Measurements from ENCODE around the gene NEK10.

NEK10 gene

DNA sequence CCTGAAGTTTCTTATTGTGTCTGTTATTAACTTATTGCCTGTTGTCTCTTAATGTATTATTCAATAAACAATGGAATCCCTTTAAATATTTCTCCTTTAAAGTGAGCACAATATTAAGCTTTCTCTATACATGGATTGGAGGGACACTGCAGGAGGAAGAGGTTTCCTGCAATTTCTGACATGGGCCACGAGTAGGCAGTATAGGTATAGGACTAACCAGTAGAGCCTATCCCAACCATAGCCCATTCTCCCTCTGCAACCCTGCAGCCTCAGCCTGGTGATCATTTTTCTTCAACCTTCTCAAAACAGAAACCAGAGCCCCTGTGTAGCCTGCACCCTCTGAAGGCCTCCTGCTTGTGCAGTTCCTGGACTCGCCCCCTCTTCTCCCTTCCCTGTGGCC, 124.8 kb downstream of the NEK10 start:
- DNase-seq (ENCODE audit: low read depth, low spot score) = no peak

- no peak for DNase-seq (ENCODE audit: low read depth, low spot score)
Observed at GRCh38 chr3:27239951-27240350, 129.2 kb downstream of the NEK10 start.

GRCh38 chr3:27228805-27229204, 140.4 kb downstream of the NEK10 start:
- DNase-seq (ENCODE audit: low read depth, low spot score) = peak; percentile 30

DNA sequence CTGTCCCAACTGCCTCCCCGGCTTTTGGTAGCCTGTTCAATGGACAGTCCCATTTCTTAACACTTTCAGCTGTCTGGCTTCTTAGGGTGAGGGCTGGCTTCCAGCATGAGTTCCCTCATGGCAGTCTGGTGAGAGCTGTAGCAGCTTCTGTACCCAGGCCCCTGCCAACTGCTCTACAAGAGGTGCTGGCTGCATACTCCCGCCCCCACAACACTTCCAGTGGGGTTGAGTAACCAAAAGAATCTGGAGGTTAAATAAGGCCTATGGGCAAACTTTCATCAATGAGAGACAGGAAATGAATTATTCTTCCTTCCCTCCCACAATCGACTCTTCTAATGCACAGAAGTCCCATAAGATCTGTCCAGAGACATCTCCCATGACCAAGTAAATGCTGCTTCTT, 145.0 kb downstream of the NEK10 start:
- no peak for DNase-seq (ENCODE audit: low read depth, low spot score)

DNA sequence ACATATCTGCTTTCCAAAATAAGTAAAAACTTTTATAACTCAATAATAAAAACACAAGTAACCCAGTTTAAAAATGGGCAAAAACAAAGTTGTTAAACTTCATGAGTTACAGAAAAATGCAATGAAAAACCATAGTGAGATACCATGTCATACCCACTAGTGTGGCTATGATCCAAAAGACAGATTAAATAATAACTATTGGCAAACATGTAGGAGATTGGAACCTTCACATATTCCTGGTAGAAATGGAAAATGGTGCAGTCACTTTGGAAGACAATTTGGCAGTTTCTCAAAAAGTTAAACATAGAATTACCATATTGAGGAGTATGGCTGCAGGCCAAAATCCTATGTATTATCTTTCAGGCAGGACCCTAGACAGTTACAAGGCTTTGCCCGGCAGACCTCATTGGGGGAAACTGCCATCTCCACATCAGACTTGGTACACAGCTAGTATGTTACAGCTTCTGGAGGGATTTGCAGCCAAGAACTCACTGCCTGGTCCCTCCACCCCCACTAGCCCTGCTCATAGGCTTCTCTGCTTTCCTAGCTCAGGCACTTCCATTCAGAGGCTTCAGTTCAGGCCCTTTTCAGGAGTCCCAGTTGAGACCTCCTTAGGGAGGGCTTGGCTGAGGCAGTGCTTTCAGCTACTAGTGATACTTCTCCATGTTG, 147.8 kb downstream of the NEK10 start:
- DNase-seq (ENCODE audit: low read depth, low spot score) = no peak

DNA sequence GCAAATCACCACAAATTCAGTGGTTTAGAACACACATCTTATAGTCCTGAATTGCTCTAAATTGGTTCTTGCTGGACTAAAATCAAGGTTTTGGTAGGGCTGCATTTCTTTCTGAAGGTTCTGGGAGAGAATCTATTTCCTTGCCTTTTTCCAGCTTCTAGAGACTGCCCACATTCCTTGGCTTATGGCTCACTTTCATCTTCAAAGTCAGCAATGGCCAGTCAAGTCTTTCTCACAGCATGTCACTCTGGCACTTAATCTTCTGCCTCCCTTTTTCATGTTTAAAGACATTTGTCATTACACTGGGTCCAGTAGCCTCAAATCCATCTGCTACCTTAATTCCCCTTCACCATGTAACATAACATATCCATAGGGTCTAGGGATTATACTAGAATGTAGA, 149.0 kb downstream of the NEK10 start:
- no peak for DNase-seq (ENCODE audit: low read depth, low spot score)

DNA sequence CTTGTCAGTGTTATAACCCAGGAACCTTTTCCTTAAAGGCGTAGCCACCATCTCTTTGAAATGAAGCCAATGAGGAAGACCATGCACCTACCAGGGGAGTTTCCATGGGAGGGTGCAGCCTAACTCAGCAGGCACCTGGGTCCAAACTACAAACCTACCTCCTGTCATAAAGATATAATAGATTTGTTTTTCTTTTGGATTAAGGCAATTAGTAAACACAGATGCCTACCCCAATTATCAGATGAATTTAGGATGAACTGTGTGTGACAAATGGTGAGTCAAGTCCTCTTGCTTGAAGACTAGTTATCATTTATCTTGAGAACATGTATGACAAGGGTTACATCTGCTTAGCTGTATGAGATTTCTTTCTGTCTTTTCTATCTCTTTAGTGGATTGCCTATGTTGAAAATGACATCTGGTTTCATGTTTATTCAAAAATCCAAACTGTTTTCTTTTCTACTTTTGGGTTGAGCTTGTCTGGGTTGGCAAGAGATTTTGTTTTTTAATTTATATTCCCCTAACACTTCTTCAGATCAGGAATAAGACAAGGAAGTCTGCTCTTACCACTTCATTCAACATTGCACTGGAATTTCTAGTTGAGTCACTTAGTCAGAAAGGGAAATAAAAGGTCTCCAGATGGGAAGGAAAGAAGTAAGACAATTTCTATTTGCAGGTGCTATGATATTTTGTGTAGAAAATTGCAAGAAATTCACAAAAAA, 149.9 kb downstream of the NEK10 start:
- DNase-seq (ENCODE audit: low read depth, low spot score) = no peak

DNA sequence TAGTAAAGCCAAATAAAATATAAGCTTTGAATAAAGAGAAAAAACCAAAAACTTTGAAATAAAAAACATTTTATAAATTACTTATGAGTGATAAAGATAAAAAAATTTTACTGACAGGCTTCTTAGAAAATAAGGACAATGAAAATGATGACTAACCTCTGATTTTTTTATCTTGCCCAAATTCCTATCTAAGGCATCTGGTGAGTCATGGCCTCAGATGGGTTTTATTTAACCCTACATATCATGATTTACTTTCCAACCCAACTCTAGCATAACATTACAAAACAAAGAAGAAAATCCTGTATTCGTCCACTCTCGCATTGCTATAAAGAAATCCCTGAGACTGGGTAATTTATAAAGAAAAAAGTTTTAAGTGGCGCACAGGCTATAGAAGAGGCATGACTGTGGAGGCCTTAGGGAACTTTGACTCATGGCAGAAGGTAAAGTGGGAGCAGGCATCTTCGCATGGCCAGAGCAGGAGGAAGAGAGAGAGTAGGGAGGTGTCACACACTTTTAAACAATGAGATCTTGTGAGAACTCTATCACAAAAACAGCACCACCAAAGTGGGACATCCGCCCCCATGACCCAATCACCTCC, 152.1 kb downstream of the NEK10 start:
- DNase-seq (ENCODE audit: low read depth, low spot score) = no peak

GRCh38 chr3:27216295-27216855, 152.8 kb downstream of the NEK10 start:
- DNase-seq (ENCODE audit: low read depth, low spot score) = no peak

DNA sequence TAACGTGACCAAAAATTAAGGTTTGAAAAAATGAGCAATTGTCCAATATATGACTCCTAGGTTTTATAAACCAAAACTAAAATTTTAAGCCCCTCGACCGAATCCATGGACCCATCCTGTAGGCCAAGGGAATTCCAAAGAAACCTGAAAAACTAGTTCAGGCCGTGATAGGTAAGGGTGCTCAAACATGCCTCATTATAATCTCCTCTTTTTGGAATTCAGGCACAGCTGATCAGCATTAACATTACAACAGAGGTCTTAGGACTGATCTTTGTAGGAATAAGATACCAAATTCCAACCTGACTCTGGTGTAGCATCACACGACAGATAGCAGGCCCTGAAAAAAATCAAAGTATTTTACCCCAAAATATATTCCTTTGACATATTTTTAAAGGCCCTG, 155.7 kb downstream of the NEK10 start:
- DNase-seq (ENCODE audit: low read depth, low spot score) = peak; percentile 37

DNA sequence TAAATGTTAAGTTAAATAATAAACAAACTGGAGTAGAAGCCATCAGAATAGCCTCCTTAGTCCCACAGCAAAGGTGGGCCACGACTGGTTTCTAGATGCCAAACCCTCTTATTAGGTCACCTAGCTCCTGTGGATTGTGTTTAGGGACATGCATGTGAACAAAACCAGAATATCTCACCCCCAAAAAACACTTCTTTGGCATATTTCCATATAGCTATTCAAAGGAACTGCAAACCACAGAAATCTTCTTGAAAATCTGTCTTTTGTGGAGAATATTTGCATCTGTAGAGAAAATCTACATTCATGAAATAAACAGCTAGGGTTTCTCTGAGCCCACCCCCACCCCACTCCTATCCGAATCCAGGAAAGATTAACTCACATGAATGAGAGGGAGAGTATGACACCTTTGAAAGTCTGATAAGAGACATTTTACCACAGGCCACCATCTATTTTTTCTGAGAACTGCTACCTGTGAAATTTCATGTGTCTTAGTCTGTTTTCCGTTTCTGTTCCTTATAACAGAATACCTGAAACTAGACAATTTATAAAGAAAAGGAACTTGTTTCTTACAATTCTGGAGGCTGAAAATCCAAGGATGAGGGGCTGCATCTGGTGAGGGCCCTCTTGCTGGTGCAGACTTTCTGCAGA, 159.4 kb downstream of the NEK10 start:
- no peak for DNase-seq (ENCODE audit: low read depth, low spot score)

DNA sequence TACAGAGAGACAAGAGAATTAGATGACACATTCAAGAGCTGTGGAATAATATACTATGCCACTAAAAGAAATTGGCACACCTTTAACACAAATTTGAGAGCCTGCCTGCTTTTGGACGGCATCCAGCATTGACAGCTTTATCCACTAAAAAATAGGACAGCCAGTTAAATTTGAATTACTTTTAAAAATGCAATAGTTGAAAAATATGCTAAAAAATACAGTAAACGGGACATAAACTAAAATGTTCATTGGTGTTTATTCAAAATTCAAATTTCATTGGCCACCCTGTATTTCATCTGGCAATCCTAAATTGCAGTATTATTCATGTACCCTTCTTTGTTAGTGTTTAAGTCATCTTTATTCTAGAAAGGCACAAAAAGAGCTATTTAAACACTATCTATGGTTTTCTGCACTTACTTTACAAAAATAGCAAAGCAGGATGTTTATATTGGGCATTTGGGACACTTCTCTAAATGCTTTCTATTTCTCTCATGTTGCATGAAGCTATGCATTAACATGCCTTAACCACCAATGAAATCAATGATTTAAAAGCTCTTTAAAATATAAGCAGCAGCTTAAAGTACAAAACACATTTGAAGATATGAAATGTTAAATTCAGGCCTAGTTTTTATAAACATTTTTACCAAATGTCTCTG, 160.1 kb downstream of the NEK10 start:
- DNase-seq (ENCODE audit: low read depth, low spot score) = no peak

GRCh38 chr3:27202959-27203358, 166.2 kb downstream of the NEK10 start:
- no peak for DNase-seq (ENCODE audit: low read depth, low spot score)

DNA sequence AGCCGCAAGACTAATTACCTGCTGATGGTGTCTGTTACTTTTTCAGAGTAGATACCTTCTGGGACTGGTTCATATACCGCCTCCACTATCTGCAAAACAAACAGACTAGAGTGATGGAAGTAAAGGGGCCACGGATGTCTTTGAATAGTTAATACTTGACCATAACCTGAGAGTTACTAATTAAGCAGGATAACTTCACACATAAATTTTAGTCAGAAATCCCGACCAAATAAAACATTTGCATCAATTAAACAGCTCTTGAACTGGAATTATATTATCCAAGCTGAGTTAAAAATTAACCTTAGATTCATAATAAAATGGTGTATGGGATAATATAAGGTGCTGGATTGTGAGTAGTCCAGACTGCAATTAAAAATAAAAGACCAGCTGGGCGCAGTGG, 167.7 kb downstream of the NEK10 start:
- no peak for DNase-seq (ENCODE audit: low read depth, low spot score)

- no peak for DNase-seq (ENCODE audit: low read depth, low spot score)
Observed at GRCh38 chr3:27200721-27201489, 168.3 kb downstream of the NEK10 start.

- DNase-seq (ENCODE audit: low read depth, low spot score) = no peak
Observed at GRCh38 chr3:27194861-27195483, 174.2 kb downstream of the NEK10 start.

- no peak for DNase-seq (ENCODE audit: low read depth, low spot score)
Observed at GRCh38 chr3:27193056-27193455, 176.1 kb downstream of the NEK10 start.

DNA sequence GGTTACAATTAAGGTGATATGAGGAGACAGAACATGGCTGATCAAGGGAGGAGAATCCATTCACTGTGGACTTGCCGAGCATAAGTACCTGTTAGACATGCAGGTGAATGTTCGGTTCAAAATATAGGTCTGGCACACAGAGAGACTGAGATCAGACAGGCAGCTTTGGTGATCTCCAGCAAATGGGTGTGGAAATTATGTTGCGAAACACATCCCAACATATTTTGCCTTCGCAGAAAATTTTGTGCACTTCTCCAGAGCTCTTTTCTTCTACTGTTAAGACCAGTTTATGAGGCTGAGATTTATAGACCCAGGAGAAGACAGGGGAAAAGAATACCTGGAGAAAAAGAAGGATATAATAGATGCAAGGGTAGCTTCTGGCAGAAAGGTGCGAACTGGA, 183.2 kb downstream of the NEK10 start:
- no peak for DNase-seq (ENCODE audit: low read depth, low spot score)

- no peak for DNase-seq (ENCODE audit: low read depth, low spot score)
Observed at GRCh38 chr3:27185231-27185989, 183.8 kb downstream of the NEK10 start.

DNA sequence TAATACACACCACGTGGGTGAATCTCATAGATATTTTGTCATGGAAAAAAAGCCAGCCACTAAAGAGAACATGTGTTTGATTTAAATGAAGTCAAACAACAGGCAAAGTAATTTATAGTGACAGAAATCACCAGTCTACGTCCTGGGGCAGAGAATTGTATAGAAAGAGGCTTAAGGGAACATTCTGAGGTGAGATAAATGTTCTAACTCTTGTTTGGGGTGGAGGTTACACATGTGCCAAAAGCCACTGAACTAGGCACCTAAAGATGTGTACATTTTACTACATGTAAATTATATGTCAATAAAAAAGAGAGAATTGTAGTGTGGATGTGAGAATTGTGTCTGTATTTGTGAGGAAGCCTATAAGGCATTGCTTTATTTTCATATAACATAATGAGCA, 184.9 kb downstream of the NEK10 start:
- DNase-seq (ENCODE audit: low read depth, low spot score) = no peak

Data from ELF-1 (cell line).